ENCODE data around the gene SEMA3A. TPM values are rescaled to one million over a fixed set of nuclear protein-coding genes. Genes with fewer than 3 reads are reported as not detected.

SEMA3A gene
- total RNA-seq, 2 experiments from 2014 or later = not detected

GRCh38 chr7:84200859-84201258 is 6.3 kb upstream of the SEMA3A start:
- H2AFZ ChIP-seq (ENCODE audit: low read length) = no peak overlapping the region
- no peaks in the 10 kb centered on the region for H3K4me1 ChIP-seq (ENCODE audit: insufficient read depth, low read length, poor library complexity, severe bottlenecking)
- no TSS peak for BruUV-seq (replicated peaks)
- no peak overlapping the region for H3K4me2 ChIP-seq (ENCODE audit: low read length)
- intact Hi-C loops (cut with micrococcal nuclease; ENCODE audit: unreplicated experiment) = no loop called here
- H3K9me3 ChIP-seq (ENCODE audit: low read length) = no peaks in the 10 kb centered on the region
- no peak overlapping the region for H3K4me3 ChIP-seq (ENCODE audit: low read depth, low read length, poor library complexity, severe bottlenecking)
- H3K36me3 ChIP-seq (ENCODE audit: insufficient read depth, low read length) = no peaks in the 10 kb centered on the region
- TF ChIP-seq CTCF (conservative IDR thresholded peaks at IDR 0.05; ENCODE audit: low read length) = no peak
- TF ChIP-seq EZH2phosphoT487 (IDR thresholded peaks at IDR 0.05; ENCODE audit: borderline replicate concordance, low read depth, low read length) = no peak
- H4K20me1 ChIP-seq (ENCODE audit: insufficient read depth, low read length) = no peaks in the 10 kb centered on the region
- POLR2A ChIA-PET = interaction anchor here (0.6 kb wide), 1 partner anchor 1874 kb away, joined by 3 read pairs; no protein-coding TSS in a partner anchor
- no peak for DNase-seq (ENCODE audit: low spot score)
- CTCF ChIA-PET (ENCODE audit: unreplicated experiment) = no interaction called here
- no peaks in the 10 kb centered on the region for H3K79me2 ChIP-seq (ENCODE audit: insufficient read depth, low read depth, low read length)
- H3K9me2 ChIP-seq (ENCODE audit: insufficient read depth, low read length) = no peaks in the 10 kb centered on the region
- H3K27ac ChIP-seq (ENCODE audit: low read depth, low read length, poor library complexity, severe bottlenecking) = no peak overlapping the region

DNA sequence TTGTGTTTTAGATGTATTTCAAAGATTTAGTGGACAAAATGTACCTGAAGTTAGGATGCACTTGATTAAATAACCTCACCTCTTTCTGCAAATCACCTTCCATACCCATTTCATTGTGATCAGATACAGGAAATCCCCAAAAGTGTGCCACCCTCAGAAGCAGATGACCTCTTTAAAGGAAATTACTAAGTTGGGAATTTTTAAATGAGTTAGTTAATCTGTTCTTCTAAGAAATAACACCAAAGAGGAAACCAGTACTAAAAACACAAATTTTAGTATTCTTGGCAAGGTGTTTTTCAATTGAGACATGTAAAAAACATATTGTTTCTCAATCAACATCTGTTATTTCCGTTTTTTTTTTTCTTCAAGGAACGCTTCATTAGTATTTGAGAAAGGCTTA is 4.6 kb upstream of the SEMA3A start:
- Histone ChIP-seq H3K4me1 (ENCODE audit: insufficient read depth, low read length, poor library complexity, severe bottlenecking) (no peaks in the 10 kb centered on the region), H3K9me2 (ENCODE audit: insufficient read depth, low read length) (no peaks in the 10 kb centered on the region), H2AFZ (ENCODE audit: low read length) (no peak overlapping the region), H3K4me2 (ENCODE audit: low read length) (no peak overlapping the region), H3K79me2 (ENCODE audit: insufficient read depth, low read depth, low read length) (no peaks in the 10 kb centered on the region), H4K20me1 (ENCODE audit: insufficient read depth, low read length) (no peaks in the 10 kb centered on the region), H3K9me3 (ENCODE audit: low read length) (no peaks in the 10 kb centered on the region), H3K27ac (ENCODE audit: low read depth, low read length, poor library complexity, severe bottlenecking) (no peak overlapping the region), H3K4me3 (ENCODE audit: low read depth, low read length, poor library complexity, severe bottlenecking) (no peak overlapping the region), H3K36me3 (ENCODE audit: insufficient read depth, low read length) (no peaks in the 10 kb centered on the region)
- ChIA-PET CTCF (ENCODE audit: unreplicated experiment) (no interaction called here), POLR2A (no interaction called here)
- intact Hi-C loops (cut with micrococcal nuclease; ENCODE audit: unreplicated experiment) = no loop called here
- TF ChIP-seq EZH2phosphoT487 (IDR thresholded peaks at IDR 0.05; ENCODE audit: borderline replicate concordance, low read depth, low read length) = no peak
- no peak for TF ChIP-seq CTCF (conservative IDR thresholded peaks at IDR 0.05; ENCODE audit: low read length)
- no TSS peak for BruUV-seq (replicated peaks)
- no peak for DNase-seq (ENCODE audit: low spot score)

GRCh38 chr7:84196084-84196503 is 1.5 kb upstream of the SEMA3A start:
- no peaks in the 10 kb centered on the region for H3K36me3 ChIP-seq (ENCODE audit: insufficient read depth, low read length)
- H4K20me1 ChIP-seq (ENCODE audit: insufficient read depth, low read length) = no peaks in the 10 kb centered on the region
- no peak overlapping the region for H3K4me2 ChIP-seq (ENCODE audit: low read length)
- TF ChIP-seq EZH2phosphoT487 (IDR thresholded peaks at IDR 0.05; ENCODE audit: borderline replicate concordance, low read depth, low read length) = no peak
- TF ChIP-seq CTCF (conservative IDR thresholded peaks at IDR 0.05; ENCODE audit: low read length) = no peak
- no peaks in the 10 kb centered on the region for H3K9me3 ChIP-seq (ENCODE audit: low read length)
- no peak for DNase-seq (ENCODE audit: low spot score)
- ChIA-PET CTCF (ENCODE audit: unreplicated experiment) (no interaction called here), POLR2A (no interaction called here)
- no peaks in the 10 kb centered on the region for H3K9me2 ChIP-seq (ENCODE audit: insufficient read depth, low read length)
- no TSS peak for BruUV-seq (replicated peaks)
- H3K4me1 ChIP-seq (ENCODE audit: insufficient read depth, low read length, poor library complexity, severe bottlenecking) = no peaks in the 10 kb centered on the region
- H3K79me2 ChIP-seq (ENCODE audit: insufficient read depth, low read depth, low read length) = no peaks in the 10 kb centered on the region
- no peak overlapping the region for H3K4me3 ChIP-seq (ENCODE audit: low read depth, low read length, poor library complexity, severe bottlenecking)
- no peak overlapping the region for H3K27ac ChIP-seq (ENCODE audit: low read depth, low read length, poor library complexity, severe bottlenecking)
- intact Hi-C loops (cut with micrococcal nuclease; ENCODE audit: unreplicated experiment) = no loop called here
- H2AFZ ChIP-seq (ENCODE audit: low read length) = no peak overlapping the region

Measured in OCI-LY7 (cell line).